Common myeloid progenitor, CD34-positive (primary cell): ENCODE data around the gene ALKBH2.
A peak's percentile ranks its signal among the peaks of the same experiment; 100 is the strongest.

Experiments used
- CTCF ChIA-PET: fragments of 350-600 bp; sonication (Branson Sonifier 250); formaldehyde crosslinking; loops from one replicate; lab custom pipeline; 2021; ENCODE audit warnings: antibody characterized with exemption; lab: Charles Lee
- POLR2A ChIA-PET: fragments of 350-600 bp; sonication (Branson Sonifier 250); formaldehyde crosslinking; loops from one replicate; lab custom pipeline; 2021; ENCODE audit warnings: antibody characterized with exemption; lab: Charles Lee
- DNase-seq, 3 donors: peaks; one replicate each; pipeline versions ENCODE4 v3.0.0 to v3.0.0-alpha.2; 2013
- H3K27ac ChIP-seq, 2 experiments: 1 replicate in 1 of 2; 2 replicates in 1 of 2; pipeline ENCODE4 v1.7.0; 2013; ENCODE audit warnings: inconsistent platforms in 2 of 2, low read length in 2 of 2, mild to moderate bottlenecking in 2 of 2, low read depth in 1 of 2, moderate library complexity in 1 of 2; ENCODE audit not compliant: severe bottlenecking in 2 of 2, insufficient read depth in 1 of 2, poor library complexity in 1 of 2
- H3K27me3 ChIP-seq, 5 experiments: replicated peaks in 2 of 5; 1 replicate in 3 of 5; 2 replicates in 2 of 5; pipeline versions ENCODE4 v1.6.1 to v1.7.0; 2013; ENCODE audit warnings: low read length in 4 of 5, mild to moderate bottlenecking in 2 of 5, moderate library complexity in 2 of 5, inconsistent platforms in 1 of 5; ENCODE audit not compliant: insufficient read depth in 5 of 5, control insufficient read depth in 4 of 5
- H3K36me3 ChIP-seq, 4 experiments: 1 replicate in 2 of 4; 2 replicates in 2 of 4; pipeline versions ENCODE4 v1.6.1 to v1.7.0; 2013; ENCODE audit warnings: low read length in 3 of 4, control low read depth in 1 of 4, mild to moderate bottlenecking in 1 of 4; ENCODE audit not compliant: control insufficient read depth in 4 of 4, insufficient read depth in 4 of 4
- H3K4me1 ChIP-seq, 4 experiments: 1 replicate in 3 of 4; 2 replicates in 1 of 4; pipeline versions ENCODE4 v1.6.1 to v1.7.1; 2013; ENCODE audit warnings: low read length in 3 of 4, mild to moderate bottlenecking in 3 of 4, control low read depth in 1 of 4, inconsistent platforms in 1 of 4, moderate library complexity in 1 of 4; ENCODE audit not compliant: control insufficient read depth in 4 of 4, insufficient read depth in 4 of 4; ENCODE audit errors: control extremely low read depth in 1 of 4
- H3K4me3 ChIP-seq, 7 experiments: 1 replicate in 4 of 7; 2 replicates in 3 of 7; pipeline versions ENCODE4 v1.5.1 to v1.7.0; 2013; ENCODE audit warnings: mild to moderate bottlenecking in 7 of 7, low read length in 6 of 7, moderate library complexity in 6 of 7, inconsistent platforms in 2 of 7, low read depth in 2 of 7, control low read depth in 1 of 7; ENCODE audit not compliant: insufficient read depth in 4 of 7, control insufficient read depth in 1 of 7; ENCODE audit errors: extremely low read depth in 1 of 7
- H3K9me3 ChIP-seq, 5 experiments: 1 replicate in 4 of 5; 2 replicates in 1 of 5; pipeline versions ENCODE4 v1.6.1 to v1.7.1; 2013; ENCODE audit warnings: low read length in 4 of 5, mild to moderate bottlenecking in 2 of 5, inconsistent platforms in 1 of 5, low read depth in 1 of 5, moderate library complexity in 1 of 5; ENCODE audit not compliant: control insufficient read depth in 4 of 5, insufficient read depth in 2 of 5; ENCODE audit errors: control extremely low read depth in 1 of 5
- WGBS: methylation state at CpG from one replicate; pipeline ENCODE4 v1.1.5; 2013; ENCODE audit not compliant: insufficient coverage; 5-methylcytosine and 5-hydroxymethylcytosine counted together

ALKBH2 gene

GRCh38 chr12:109114644-109115043, 21.4 kb upstream of the ALKBH2 start:
- Histone ChIP-seq H3K36me3 (peaks cover 0 to 14% (median 4%) of the 10 kb centered on the region in 4 experiments), H3K4me1 (peaks cover 5 to 26% (median 15%) of the 10 kb centered on the region in 4 experiments), H3K27me3 (no peaks in the 10 kb centered on the region), H3K27ac (no peak overlapping the region), H3K9me3 (no peaks in the 10 kb centered on the region), H3K4me3 (no peak overlapping the region)
- 100% methylated on average over 2 of the region's 2 CpGs for WGBS
- ChIA-PET POLR2A (no interaction called here), CTCF (interaction anchor here (0.7 to 1.6 kb wide), 5 partner anchors 14 to 280 kb away, joined by 3 to 4 read pairs (median 3); partner anchors contain the start of gene ALKBH2)
- DNase-seq = no peak

- H3K9me3 ChIP-seq = no peaks in the 10 kb centered on the region
- H3K36me3 ChIP-seq = peaks cover 0 to 20% (median 6%) of the 10 kb centered on the region in 4 experiments
- ChIA-PET POLR2A (no interaction called here), CTCF (interaction anchor here (0.7 to 1.8 kb wide), 6 partner anchors 13 to 280 kb away, joined by 3 to 6 read pairs (median 3); partner anchors contain the start of gene ALKBH2)
- peaks cover 5 to 26% (median 15%) of the 10 kb centered on the region in 4 experiments for H3K4me1 ChIP-seq
- WGBS = 100% methylated on average over 2 of the region's 5 CpGs
- no peaks in the 10 kb centered on the region for H3K27me3 ChIP-seq
- DNase-seq = no peak
- H3K27ac ChIP-seq = no peak overlapping the region
- H3K4me3 ChIP-seq = no peak overlapping the region
Measured at GRCh38 chr12:109113661-109114321, 20.5 kb upstream of the ALKBH2 start.

GRCh38 chr12:109112720-109113465, 19.6 kb upstream of the ALKBH2 start:
- H3K4me1 ChIP-seq = peaks cover 5 to 26% (median 15%) of the 10 kb centered on the region in 4 experiments
- no peak overlapping the region for H3K4me3 ChIP-seq
- no peak overlapping the region for H3K27ac ChIP-seq
- peaks cover 2 to 26% (median 10%) of the 10 kb centered on the region in 4 experiments for H3K36me3 ChIP-seq
- 78% methylated on average over 7 of the region's 11 CpGs for WGBS
- H3K9me3 ChIP-seq = no peaks in the 10 kb centered on the region
- no peak for DNase-seq
- ChIA-PET CTCF (interaction anchor here (0.6 to 2.0 kb wide), 16 partner anchors 7 to 278 kb away, joined by 3 to 10 read pairs (median 4); partner anchors contain the start of gene ALKBH2), POLR2A (no interaction called here)
- H3K27me3 ChIP-seq = no peaks in the 10 kb centered on the region

- H3K4me1 ChIP-seq = peaks cover under 1 to 19% (median 11%) of the 10 kb centered on the region in 4 experiments
- ChIA-PET POLR2A (no interaction called here), CTCF (interaction anchor here (0.6 to 1.7 kb wide), 7 partner anchors 15 to 283 kb away, joined by 3 to 9 read pairs (median 4); no protein-coding TSS in a partner anchor)
- peaks cover 4 to 32% (median 15%) of the 10 kb centered on the region in 4 experiments for H3K36me3 ChIP-seq
- H3K9me3 ChIP-seq = no peaks in the 10 kb centered on the region
- H3K4me3 ChIP-seq = peak overlapping the region in 6 of 7 experiments; percentile 8 to 88 (median 68)
- peak overlapping the region; percentile 15 to 74 for H3K27ac ChIP-seq
- DNase-seq = peak; percentile 52 to 73 (median 67)
- H3K27me3 ChIP-seq = no peaks in the 10 kb centered on the region
- WGBS = 52% methylated on average over 27 of the region's 28 CpGs
Measured at GRCh38 chr12:109110988-109111495, 17.8 kb upstream of the ALKBH2 start.

- Histone ChIP-seq H3K4me1 (peaks cover 0 to 10% (median 4%) of the 10 kb centered on the region in 4 experiments), H3K27ac (no peak overlapping the region), H3K4me3 (no peak overlapping the region), H3K9me3 (no peaks in the 10 kb centered on the region), H3K36me3 (peaks cover 7 to 44% (median 23%) of the 10 kb centered on the region in 4 experiments), H3K27me3 (no peaks in the 10 kb centered on the region)
- DNase-seq = no peak
- 100% methylated on average over 2 of the region's 6 CpGs for WGBS
- ChIA-PET CTCF (interaction anchor here (0.7 to 1.4 kb wide), 3 partner anchors 10 to 94 kb away, joined by 3 read pairs; no protein-coding TSS in a partner anchor), POLR2A (no interaction called here)
Measured at GRCh38 chr12:109109746-109110350, 16.6 kb upstream of the ALKBH2 start.

- no peaks in the 10 kb centered on the region for H3K4me1 ChIP-seq
- no peak for DNase-seq
- H3K27me3 ChIP-seq = no peaks in the 10 kb centered on the region
- H3K27ac ChIP-seq = no peak overlapping the region
- ChIA-PET POLR2A (no interaction called here), CTCF (no interaction called here)
- no peak overlapping the region for H3K4me3 ChIP-seq
- H3K36me3 ChIP-seq = peaks cover 13 to 72% (median 47%) of the 10 kb centered on the region in 4 experiments
- no peaks in the 10 kb centered on the region for H3K9me3 ChIP-seq
- 97% methylated on average over 4 of the region's 5 CpGs for WGBS
Measured at GRCh38 chr12:109105176-109105575, 11.9 kb upstream of the ALKBH2 start.
